Astrocyte (in vitro differentiated cells and primary cell): ENCODE measurements around the gene CPNE1.

Source experiments
- CTCF ChIP-seq: IDR thresholded peaks from 2 replicates; pipeline ENCODE4 v1.5.1; 2011; ENCODE audit warnings: low read depth, mild to moderate bottlenecking, inconsistent platforms, low read length, moderate library complexity; ENCODE audit not compliant: insufficient read depth
- EZH2 ChIP-seq: IDR thresholded peaks from 2 replicates; pipeline ENCODE4 v1.6.1; 2012; ENCODE audit warnings: mild to moderate bottlenecking, low read length, inconsistent platforms; ENCODE audit not compliant: insufficient read depth

- TF ChIP-seq EZH2 = no peak
- TF ChIP-seq CTCF = no peak
Measured at GRCh38 chr20:35698298-35699126, 33.8 kb upstream of the CPNE1 start.
